ENCODE data around the gene ARSB.
"Not testable (repeated sequence)": the region's sequence is repeated elsewhere in the genome, so short reads cannot be mapped to it uniquely, and the experiment has no call there.

ARSB gene

DNA sequence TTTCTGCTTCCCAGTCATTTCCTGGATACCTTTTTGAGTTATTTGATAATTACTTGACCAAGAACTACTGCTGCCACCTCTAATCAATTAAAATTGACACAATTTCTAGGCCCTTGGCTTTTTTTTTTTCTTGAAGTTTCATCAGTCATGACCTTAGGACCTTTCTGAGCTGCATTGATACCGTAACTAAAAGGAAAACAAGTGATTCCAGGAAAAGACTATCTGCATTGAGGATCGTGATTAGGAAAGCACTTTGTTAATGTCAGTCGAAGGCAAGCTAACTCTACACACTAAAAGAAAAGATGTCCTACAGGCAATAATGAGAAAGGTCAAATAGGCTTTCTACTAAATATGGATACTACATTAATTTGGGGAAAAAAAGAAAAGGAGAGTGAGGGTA lies 69.9 kb downstream of the ARSB start:
- H3K27me3 ChIP-seq (ENCODE audit: low read depth) = no peaks in the 10 kb centered on the region
- no peak for DNase-seq (ENCODE audit: low spot score in 2 of 2)
- in situ Hi-C loops (cut with MboI; ENCODE audit: low sequenced_read_pairs) = no loop called here

DNA sequence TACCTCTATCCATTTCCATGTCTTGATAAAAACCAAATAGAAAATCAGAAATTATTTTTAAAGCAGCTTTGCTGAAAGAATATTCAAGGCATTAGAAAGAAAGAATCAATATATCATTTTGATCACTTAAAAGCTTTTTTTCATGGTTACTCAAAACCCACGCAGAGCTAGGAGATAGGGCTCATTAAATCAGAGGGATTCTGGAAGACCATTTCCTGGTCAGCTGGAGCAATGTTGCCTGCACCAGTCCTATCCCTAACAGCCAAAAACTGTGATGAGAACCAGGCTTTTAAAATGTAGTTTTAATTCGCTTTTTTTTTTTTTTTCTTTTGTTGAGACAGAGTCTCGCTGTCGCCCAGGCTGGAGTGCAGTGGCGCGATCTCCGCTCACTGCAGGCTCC lies 72.3 kb downstream of the ARSB start:
- no peaks in the 10 kb centered on the region for H3K9me3 ChIP-seq
- no peaks in the 10 kb centered on the region for H3K36me3 ChIP-seq (replicated peaks)
- in situ Hi-C loops (cut with MboI; ENCODE audit: low sequenced_read_pairs) = no loop called here
- DNase-seq (ENCODE audit: low spot score in 2 of 2) = no peak
- peaks cover 10% of the 10 kb centered on the region for H3K4me1 ChIP-seq
- no peaks in the 10 kb centered on the region for H3K27me3 ChIP-seq (ENCODE audit: low read depth)
- no peak overlapping the region for H3K4me3 ChIP-seq

More for the DNA sequence above, 69.9 kb downstream of the ARSB start:
- no peaks in the 10 kb centered on the region for H3K4me1 ChIP-seq
- no peak overlapping the region for H3K4me3 ChIP-seq
- no peaks in the 10 kb centered on the region for H3K9me3 ChIP-seq
- H3K36me3 ChIP-seq (replicated peaks) = no peaks in the 10 kb centered on the region

DNA sequence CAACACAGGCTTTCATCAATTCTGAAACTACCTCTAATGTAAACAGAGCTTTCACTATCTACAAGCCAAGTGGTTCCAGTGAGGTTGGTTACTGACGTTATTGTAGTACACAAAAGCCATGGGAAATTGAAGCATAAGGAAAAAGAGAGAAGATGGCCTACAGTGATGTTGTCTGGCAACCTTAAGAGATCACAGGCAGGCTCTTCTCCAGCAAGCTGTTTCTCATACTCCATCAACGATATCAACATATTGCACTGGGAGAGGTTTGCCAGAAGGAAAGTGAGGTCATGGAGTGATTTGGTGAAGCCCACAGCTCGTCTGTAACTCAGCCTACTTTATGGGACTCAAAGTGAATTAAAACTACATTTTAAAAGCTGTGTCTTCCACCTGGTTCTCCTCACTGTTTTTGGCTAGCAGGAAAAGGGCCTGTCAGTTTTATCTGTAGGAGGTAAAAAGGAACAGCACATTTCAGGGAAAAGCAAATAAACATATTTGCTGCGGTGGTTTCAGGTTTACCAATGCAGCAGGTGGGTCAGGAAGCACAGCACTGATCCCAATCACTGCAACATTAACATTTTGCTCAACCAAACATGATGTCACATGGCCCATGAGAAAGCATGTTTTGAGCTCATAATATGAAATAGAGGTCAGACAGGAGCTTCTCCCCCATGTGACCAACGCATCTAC lies 72.9 kb downstream of the ARSB start:
- DNase-seq (ENCODE audit: low spot score in 2 of 2) = no peak
- H3K4me3 ChIP-seq = no peak overlapping the region
- H3K9me3 ChIP-seq = no peaks in the 10 kb centered on the region
- in situ Hi-C loops (cut with MboI; ENCODE audit: low sequenced_read_pairs) = no loop called here
- no peaks in the 10 kb centered on the region for H3K27me3 ChIP-seq (ENCODE audit: low read depth)
- peaks cover 10% of the 10 kb centered on the region for H3K4me1 ChIP-seq
- H3K36me3 ChIP-seq (replicated peaks) = no peaks in the 10 kb centered on the region

DNA sequence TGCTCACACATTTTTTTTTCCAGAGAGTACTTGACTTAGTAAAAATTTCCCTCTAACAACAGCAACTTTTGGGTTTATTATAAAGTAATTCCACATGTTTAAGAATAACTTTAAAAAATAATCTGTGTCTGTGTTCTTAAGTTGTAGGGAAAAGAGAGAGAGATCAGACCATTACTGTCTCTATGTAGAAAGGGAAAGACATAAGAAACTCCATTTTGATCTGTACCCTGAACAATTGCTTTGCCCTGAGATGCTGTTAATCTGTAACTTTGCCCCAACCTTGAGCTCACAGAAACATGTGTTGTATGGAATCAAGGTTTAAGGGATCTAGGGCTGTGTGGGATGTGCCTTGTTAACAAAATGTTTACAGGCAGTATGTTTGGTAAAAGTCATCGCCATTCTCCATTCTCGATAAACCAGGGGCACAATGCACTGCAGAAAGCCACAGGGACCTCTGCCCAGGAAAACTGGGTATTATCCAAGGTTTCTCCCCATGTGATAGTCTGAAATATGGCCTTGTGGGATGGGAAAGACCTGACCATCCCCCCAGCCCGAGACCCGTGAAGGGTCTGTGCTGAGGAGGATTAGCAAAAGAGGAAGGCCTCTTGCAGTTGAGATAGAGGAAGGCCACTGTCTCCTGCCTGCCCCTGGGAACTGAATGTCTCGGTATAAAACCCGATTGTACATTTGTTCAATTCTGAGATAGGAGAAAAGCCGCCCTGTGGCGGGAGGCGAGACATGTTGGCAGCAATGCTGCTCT lies 75.7 kb downstream of the ARSB start:
- H3K4me1 ChIP-seq; H3K27me3 ChIP-seq (ENCODE audit: low read depth); in situ Hi-C loops (cut with MboI; ENCODE audit: low sequenced_read_pairs); H3K9me3 ChIP-seq; DNase-seq (ENCODE audit: low spot score in 2 of 2); H3K36me3 ChIP-seq (replicated peaks); H3K4me3 ChIP-seq: not testable (repeated sequence)

DNA sequence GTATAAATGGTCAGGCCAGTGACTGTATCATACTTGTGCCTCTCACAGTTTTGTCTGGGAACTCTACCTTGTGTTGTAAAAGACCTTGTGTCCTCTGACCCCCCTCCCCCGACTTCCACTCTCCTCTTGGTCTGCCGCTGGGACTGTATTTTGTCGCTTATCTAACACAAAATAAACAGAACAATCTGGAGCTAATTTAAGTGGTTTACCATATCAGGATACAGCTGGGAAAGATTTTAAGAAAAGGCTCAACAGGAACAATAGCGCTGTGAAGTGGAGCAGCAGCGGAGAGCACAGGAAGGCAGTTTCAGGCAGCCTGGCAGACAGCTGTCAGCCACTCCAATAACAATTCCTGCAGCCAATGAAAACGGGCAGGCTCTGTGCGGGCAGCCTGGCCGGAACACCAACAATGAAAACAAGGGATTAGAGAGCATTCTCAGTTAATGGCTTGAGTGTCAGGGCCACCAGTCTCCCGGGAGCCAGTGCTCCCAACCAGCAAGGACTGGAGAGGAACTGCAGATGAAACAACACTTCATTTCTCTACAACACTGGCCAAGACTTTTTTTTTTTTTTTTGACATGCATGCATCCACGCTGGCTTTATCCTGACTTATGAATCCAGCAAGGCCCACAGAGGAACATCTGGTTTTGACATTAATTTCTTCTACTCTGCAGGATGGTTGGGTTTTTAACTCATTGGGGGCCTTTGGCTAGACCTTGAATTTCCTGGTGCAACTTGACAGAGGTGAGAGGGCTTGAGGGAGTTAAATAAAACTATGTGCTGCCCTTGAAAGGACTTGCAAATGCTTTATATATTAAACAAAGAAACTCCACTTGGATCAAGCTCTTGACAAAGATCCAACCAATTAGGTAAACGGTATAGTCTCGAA lies 76.7 kb downstream of the ARSB start:
- DNase-seq (ENCODE audit: low spot score in 2 of 2) = peak; percentile 83 to 90
- Histone ChIP-seq H3K36me3 (replicated peaks) (no peaks in the 10 kb centered on the region), H3K27me3 (ENCODE audit: low read depth) (no peaks in the 10 kb centered on the region), H3K4me3 (no peak overlapping the region), H3K9me3 (no peaks in the 10 kb centered on the region), H3K4me1 (peaks cover 10% of the 10 kb centered on the region)
- in situ Hi-C loops (cut with MboI; ENCODE audit: low sequenced_read_pairs) = no loop called here

DNA sequence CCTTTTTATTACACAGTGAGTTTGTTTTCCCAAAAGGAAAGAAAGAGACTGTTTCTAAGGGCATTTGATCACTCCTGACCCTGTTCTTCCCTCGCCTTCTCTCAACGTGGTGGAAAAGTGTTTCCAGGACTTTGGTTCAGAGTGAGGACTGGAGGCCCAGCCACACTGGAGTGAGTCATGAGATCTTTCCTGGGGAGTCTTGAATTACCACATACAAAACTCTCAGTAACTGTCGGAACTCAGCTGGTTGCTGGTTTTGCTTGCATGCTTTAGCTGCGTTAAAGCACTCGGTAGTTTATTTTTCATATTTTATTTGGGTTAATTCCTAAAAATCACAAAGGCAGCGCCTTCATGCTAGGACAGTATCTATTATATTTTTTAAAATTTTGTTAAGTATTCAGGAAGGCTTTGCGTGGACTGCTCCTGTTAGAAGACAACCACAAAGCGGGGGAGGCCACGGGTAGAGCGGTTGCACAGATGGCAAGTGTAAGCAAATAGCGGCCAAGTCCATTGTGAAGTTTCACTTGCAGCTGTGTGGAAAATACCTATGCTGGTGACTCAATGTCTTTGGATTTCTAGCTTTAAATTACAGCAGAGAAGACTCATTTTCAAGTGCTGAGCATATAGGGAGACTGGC lies 77.7 kb downstream of the ARSB start:
- in situ Hi-C loops (cut with MboI; ENCODE audit: low sequenced_read_pairs) = no loop called here
- no peak overlapping the region for H3K4me3 ChIP-seq
- no peaks in the 10 kb centered on the region for H3K9me3 ChIP-seq
- peaks cover 10% of the 10 kb centered on the region for H3K4me1 ChIP-seq
- no peaks in the 10 kb centered on the region for H3K27me3 ChIP-seq (ENCODE audit: low read depth)
- DNase-seq (ENCODE audit: low spot score in 2 of 2) = no peak
- no peaks in the 10 kb centered on the region for H3K36me3 ChIP-seq (replicated peaks)

DNA sequence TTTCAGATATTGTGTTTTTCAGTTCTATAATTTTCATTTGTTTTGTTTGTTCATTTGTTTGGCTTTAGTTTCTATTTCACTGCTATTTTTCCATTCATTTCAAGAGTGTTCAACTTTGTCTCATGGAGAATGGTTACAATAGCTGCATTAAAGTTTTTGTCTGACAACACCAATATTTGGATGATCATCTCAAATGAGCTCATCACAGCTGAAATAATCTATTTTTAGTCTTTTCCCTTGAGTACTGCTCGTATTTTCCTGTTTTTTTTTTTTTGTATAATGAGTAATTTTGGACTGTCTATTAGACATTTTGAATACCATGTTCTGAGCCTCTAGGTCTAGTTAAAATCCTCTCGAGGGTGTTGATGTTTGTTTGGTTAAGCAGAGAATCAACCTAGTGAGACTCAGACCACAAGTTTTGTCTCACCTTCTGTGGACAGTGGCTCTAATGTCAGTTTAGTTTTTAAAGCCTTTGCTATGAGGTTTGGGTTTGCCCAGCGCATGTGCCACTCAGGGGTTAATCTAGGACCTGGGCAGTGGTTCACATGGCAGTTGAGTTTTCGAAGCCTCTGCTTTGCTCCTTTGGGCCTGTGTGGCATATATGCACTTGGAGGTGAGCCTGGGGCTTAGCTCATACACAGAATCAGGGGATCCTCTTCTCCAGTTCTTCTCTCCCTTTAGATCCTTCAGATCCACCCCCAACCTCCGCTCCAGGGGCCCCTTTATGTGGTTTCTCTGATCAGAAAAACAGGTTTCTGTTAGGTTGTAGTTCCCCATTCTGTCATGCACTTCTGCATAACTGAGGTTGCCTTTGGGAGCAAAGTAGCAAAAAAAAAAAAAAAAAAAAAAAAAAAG lies 79.8 kb downstream of the ARSB start:
- in situ Hi-C loops (cut with MboI; ENCODE audit: low sequenced_read_pairs) = no loop called here
- Histone ChIP-seq H3K9me3 (no peaks in the 10 kb centered on the region), H3K36me3 (replicated peaks) (no peaks in the 10 kb centered on the region), H3K27me3 (ENCODE audit: low read depth) (no peaks in the 10 kb centered on the region), H3K4me1 (peaks cover 10% of the 10 kb centered on the region), H3K4me3 (no peak overlapping the region)
- no peak for DNase-seq (ENCODE audit: low spot score in 2 of 2)

DNA sequence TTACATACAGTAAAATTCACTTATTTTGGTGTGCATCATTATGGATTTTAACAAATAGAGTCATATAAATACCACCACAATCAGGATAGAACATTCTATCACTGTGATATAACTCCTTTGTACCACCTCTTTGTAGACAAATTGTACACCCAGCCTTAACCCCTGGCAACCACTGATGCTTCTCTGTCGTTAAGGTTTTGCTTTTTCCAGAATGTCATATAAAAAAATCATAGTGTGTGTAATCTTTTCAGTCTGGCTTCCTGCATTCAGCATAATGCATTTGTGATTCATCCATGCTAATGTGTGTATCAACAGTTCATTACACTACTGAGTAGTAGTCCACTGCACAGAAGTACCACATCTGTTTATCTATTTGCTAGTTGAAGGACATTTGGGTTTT lies 81.2 kb downstream of the ARSB start:
- Histone ChIP-seq H3K9me3 (no peaks in the 10 kb centered on the region), H3K4me3 (no peak overlapping the region), H3K4me1 (peaks cover 6% of the 10 kb centered on the region), H3K27me3 (ENCODE audit: low read depth) (no peaks in the 10 kb centered on the region), H3K36me3 (replicated peaks) (no peaks in the 10 kb centered on the region)
- in situ Hi-C loops (cut with MboI; ENCODE audit: low sequenced_read_pairs) = no loop called here
- no peak for DNase-seq (ENCODE audit: low spot score in 2 of 2)

DNA sequence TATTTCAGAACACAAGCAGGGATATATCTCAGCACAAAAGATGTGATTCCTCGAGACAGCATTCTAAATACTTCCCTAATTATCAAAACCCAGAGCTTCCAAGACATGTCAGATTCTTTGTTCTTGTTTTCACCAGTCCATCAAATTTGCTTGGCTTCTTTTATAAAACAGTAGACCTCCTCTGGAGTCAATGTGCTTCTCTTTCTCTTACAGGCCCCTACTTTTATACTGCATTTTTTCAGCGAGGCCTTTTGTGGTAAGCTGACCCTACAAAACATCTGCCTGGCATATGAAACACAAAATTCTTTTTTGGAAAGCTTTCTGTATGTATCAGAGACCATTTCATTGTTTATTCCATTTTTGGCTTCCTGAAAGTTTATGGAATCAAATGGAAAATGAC lies 81.8 kb downstream of the ARSB start:
- Histone ChIP-seq H3K36me3 (replicated peaks) (no peaks in the 10 kb centered on the region), H3K4me1 (peaks cover 4% of the 10 kb centered on the region), H3K4me3 (no peak overlapping the region), H3K9me3 (no peaks in the 10 kb centered on the region), H3K27me3 (ENCODE audit: low read depth) (no peaks in the 10 kb centered on the region)
- in situ Hi-C loops (cut with MboI; ENCODE audit: low sequenced_read_pairs) = no loop called here
- DNase-seq (ENCODE audit: low spot score in 2 of 2) = no peak

DNA sequence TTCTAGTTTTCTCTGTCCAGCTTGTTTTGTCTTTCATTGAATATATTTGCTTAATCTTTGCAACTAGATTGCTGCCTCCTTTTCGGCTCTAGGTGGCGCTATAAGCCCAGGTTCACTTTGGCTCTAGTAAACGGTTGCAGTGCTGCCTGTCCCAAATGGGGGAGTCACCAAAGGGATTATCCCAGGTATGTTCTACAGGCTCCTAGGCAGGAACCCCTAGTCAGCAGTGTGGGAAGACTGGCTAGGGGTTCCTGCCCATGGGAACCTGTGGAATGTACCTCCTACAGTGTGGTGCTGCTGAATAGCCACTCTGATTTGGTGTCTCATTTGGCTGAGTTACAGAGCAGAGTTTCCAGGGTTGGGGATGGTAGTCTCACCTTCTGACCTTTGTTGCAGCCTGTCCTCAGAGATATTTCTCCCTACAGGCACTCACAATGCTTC lies 85.2 kb downstream of the ARSB start:
- H3K4me1 ChIP-seq = no peaks in the 10 kb centered on the region
- H3K36me3 ChIP-seq (replicated peaks) = no peaks in the 10 kb centered on the region
- H3K4me3 ChIP-seq = no peak overlapping the region
- in situ Hi-C loops (cut with MboI; ENCODE audit: low sequenced_read_pairs) = no loop called here
- H3K27me3 ChIP-seq (ENCODE audit: low read depth) = no peaks in the 10 kb centered on the region
- no peaks in the 10 kb centered on the region for H3K9me3 ChIP-seq
- DNase-seq (ENCODE audit: low spot score in 2 of 2) = peak; percentile 58 to 74

DNA sequence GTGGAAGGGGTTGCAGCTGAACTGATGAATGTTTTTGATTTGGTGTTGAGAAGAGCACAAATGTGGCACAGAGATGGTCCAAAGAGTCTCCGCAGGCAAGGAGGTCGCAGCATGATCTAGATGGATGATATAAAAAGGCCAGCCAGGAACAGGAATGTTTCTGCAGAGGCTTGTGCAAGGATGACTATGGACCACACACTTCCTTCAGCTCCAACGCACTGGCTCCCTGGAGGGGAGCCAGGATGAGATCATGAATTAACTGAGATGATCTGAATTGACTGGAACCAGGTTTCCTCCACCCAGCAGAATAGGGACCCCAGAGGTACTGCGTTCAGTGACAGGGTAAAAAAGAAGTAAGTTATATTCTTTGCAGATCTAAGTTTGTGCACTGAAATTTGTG lies 89.0 kb downstream of the ARSB start:
- Histone ChIP-seq H3K36me3 (replicated peaks) (no peaks in the 10 kb centered on the region), H3K4me1 (no peaks in the 10 kb centered on the region), H3K9me3 (no peaks in the 10 kb centered on the region), H3K4me3 (no peak overlapping the region), H3K27me3 (ENCODE audit: low read depth) (no peaks in the 10 kb centered on the region)
- in situ Hi-C loops (cut with MboI; ENCODE audit: low sequenced_read_pairs) = no loop called here
- DNase-seq (ENCODE audit: low spot score in 2 of 2) = no peak

DNA sequence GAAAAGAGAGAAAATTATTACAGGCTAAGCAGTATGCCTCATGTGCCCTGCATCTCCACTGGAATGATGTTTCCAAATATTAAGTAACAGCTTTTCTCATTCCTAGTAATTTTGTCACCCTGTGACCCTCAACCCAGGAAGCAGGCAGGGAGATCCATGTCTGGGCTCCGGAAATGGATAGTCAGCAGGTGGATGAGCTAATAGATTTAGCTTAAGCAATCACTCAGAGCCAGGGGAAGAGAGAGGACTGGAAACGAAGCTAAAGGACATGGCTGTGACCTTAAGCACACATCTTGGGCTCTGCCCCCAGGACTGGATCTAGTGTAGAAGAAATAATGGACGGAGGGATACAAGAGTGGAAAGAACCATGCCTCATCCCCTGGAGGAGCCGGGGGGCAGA lies 89.5 kb downstream of the ARSB start:
- no peaks in the 10 kb centered on the region for H3K27me3 ChIP-seq (ENCODE audit: low read depth)
- in situ Hi-C loops (cut with MboI; ENCODE audit: low sequenced_read_pairs) = no loop called here
- H3K4me3 ChIP-seq = no peak overlapping the region
- H3K4me1 ChIP-seq = no peaks in the 10 kb centered on the region
- no peaks in the 10 kb centered on the region for H3K9me3 ChIP-seq
- no peak for DNase-seq (ENCODE audit: low spot score in 2 of 2)
- no peaks in the 10 kb centered on the region for H3K36me3 ChIP-seq (replicated peaks)

Data from HAP-1 (cell line).